Measurements from ENCODE around the gene BORCS5. TPM values are rescaled to one million over a fixed set of nuclear protein-coding genes. Genes with fewer than 3 reads are reported as not detected.

Gene BORCS5
- total RNA-seq, 1 donor from 2014 or later = 14.4 TPM

- H3K4me3 Mint-ChIP-seq = no peak overlapping the region
- DNase-seq (ENCODE audit: extremely low spot score, unreplicated experiment) = no peak
- H3K27ac Mint-ChIP-seq = no peak overlapping the region
- no peak for TF ChIP-seq CTCF (conservative IDR thresholded peaks at IDR 0.05)
- H3K9me3 Mint-ChIP-seq = no peaks in the 10 kb centered on the region
- peaks cover 12% of the 10 kb centered on the region for H3K4me1 Mint-ChIP-seq (ENCODE audit: unreplicated experiment)
- H3K27me3 Mint-ChIP-seq = no peaks in the 10 kb centered on the region
- peaks cover 9% of the 10 kb centered on the region for H3K36me3 Mint-ChIP-seq
Observed at GRCh38 chr12:12326262-12326661, 30.6 kb upstream of the BORCS5 start.

GRCh38 chr12:12327802-12328201, 29.1 kb upstream of the BORCS5 start:
- no peak for DNase-seq (ENCODE audit: extremely low spot score, unreplicated experiment)
- no peaks in the 10 kb centered on the region for H3K9me3 Mint-ChIP-seq

GRCh38 chr12:12331244-12331771, 25.6 kb upstream of the BORCS5 start:
- no peak for DNase-seq (ENCODE audit: extremely low spot score, unreplicated experiment)
- peak overlapping the region; percentile 76 for H3K4me3 Mint-ChIP-seq
- H3K9me3 Mint-ChIP-seq = no peaks in the 10 kb centered on the region
- no peaks in the 10 kb centered on the region for H3K27me3 Mint-ChIP-seq
- no peak for TF ChIP-seq CTCF (conservative IDR thresholded peaks at IDR 0.05)
- peak overlapping the region; percentile 89 for H3K27ac Mint-ChIP-seq
- peaks cover 19% of the 10 kb centered on the region for H3K36me3 Mint-ChIP-seq
- H3K4me1 Mint-ChIP-seq (ENCODE audit: unreplicated experiment) = peaks cover 37% of the 10 kb centered on the region

More at GRCh38 chr12:12327802-12328201, 29.1 kb upstream of the BORCS5 start:
- no peaks in the 10 kb centered on the region for H3K27me3 Mint-ChIP-seq
- H3K4me1 Mint-ChIP-seq (ENCODE audit: unreplicated experiment) = peaks cover 24% of the 10 kb centered on the region
- no peak overlapping the region for H3K4me3 Mint-ChIP-seq
- TF ChIP-seq CTCF (conservative IDR thresholded peaks at IDR 0.05) = peak; percentile 83
- peak overlapping the region; percentile 33 for H3K27ac Mint-ChIP-seq
- peaks cover 9% of the 10 kb centered on the region for H3K36me3 Mint-ChIP-seq

- H3K4me3 Mint-ChIP-seq = peak overlapping the region; percentile 76
Observed at GRCh38 chr12:12331896-12332295, 25.0 kb upstream of the BORCS5 start.

GRCh38 chr12:12333407-12334366, 23.2 kb upstream of the BORCS5 start:
- Mint-ChIP-seq H3K4me3 (peak overlapping the region; percentile 17), H3K27me3 (no peaks in the 10 kb centered on the region), H3K36me3 (peaks cover 19% of the 10 kb centered on the region), H3K27ac (peak overlapping the region; percentile 45), H3K4me1 (ENCODE audit: unreplicated experiment) (peaks cover 32% of the 10 kb centered on the region), H3K9me3 (no peaks in the 10 kb centered on the region)
- DNase-seq (ENCODE audit: extremely low spot score, unreplicated experiment) = no peak
- no peak for TF ChIP-seq CTCF (conservative IDR thresholded peaks at IDR 0.05)

More at GRCh38 chr12:12331896-12332295, 25.0 kb upstream of the BORCS5 start:
- DNase-seq (ENCODE audit: extremely low spot score, unreplicated experiment) = no peak
- TF ChIP-seq CTCF (conservative IDR thresholded peaks at IDR 0.05) = no peak
- Mint-ChIP-seq H3K36me3 (peaks cover 19% of the 10 kb centered on the region), H3K9me3 (no peaks in the 10 kb centered on the region), H3K4me1 (ENCODE audit: unreplicated experiment) (peaks cover 37% of the 10 kb centered on the region), H3K27me3 (no peaks in the 10 kb centered on the region), H3K27ac (peak overlapping the region; percentile 89)
